GM12878 (cell line): ENCODE data around the gene ADCY6. TPM values are rescaled to one million over a fixed set of nuclear protein-coding genes. Genes with fewer than 3 reads are reported as not detected.
A peak's percentile ranks its signal among the peaks of the same experiment; 100 is the strongest.

ENCODE experiments used
- ATAC-seq: fragments of 200-7000 bp; cut with Tn5 transposase; 3 replicates; pipeline ENCODE4 v1.9.1; 2020; ENCODE audit warnings: mild to moderate bottlenecking, moderate library complexity
- BruUV-seq: library from RNA; stranded (reverse); fragments of 400-500 nt; replicated peaks from 2 replicates; lab custom pipeline; 2021; lab: Mats Ljungman, UMichigan
- CTCF ChIA-PET: fragments of 300-600 bp; sonication (Branson Sonifier 250); formaldehyde crosslinking; extraction: SDS; loops from one replicate; lab custom pipeline; 2021; ENCODE audit warnings: inconsistent platforms; lab: Yijun Ruan, JAX
- POLR2A ChIA-PET: fragments of 350-600 bp; formaldehyde crosslinking; extraction: SDS; loops from one replicate; lab custom pipeline; 2021; ENCODE audit warnings: inconsistent platforms; lab: Charles Lee
- RAD21 ChIA-PET: fragments of 300-600 bp; sonication (Branson Sonifier 250); formaldehyde crosslinking; loops from one replicate; lab custom pipeline; 2023; ENCODE audit warnings: antibody characterized with exemption; ENCODE audit not compliant: unreplicated experiment; lab: Charles Lee
- SMC1A ChIA-PET: fragments of 300-600 bp; sonication (Branson Sonifier 250); formaldehyde crosslinking; loops from one replicate; lab custom pipeline; 2023; ENCODE audit not compliant: unreplicated experiment, uncharacterized antibody; lab: Charles Lee
- DNase-seq: peaks from one replicate; pipeline ENCODE4 v3.0.0-alpha.2; 2011; ENCODE audit warnings: low read depth, low spot score
- FAIRE-seq: peaks from 3 replicates; lab custom pipeline; 2011; peaks lifted over from hg19 to GRCh38; lab: Jason Lieb, UNC
- H2AFZ ChIP-seq: 2 replicates; pipeline ENCODE4 v1.6.0; 2011; ENCODE audit warnings: low read depth, low read length, control low read depth; ENCODE audit not compliant: control insufficient read depth
- H3K27ac ChIP-seq: 2 replicates; pipeline ENCODE4 v1.5.1; 2011; ENCODE audit warnings: control low read depth; ENCODE audit not compliant: control insufficient read depth, insufficient read depth
- H3K27me3 ChIP-seq, 2 experiments: replicated peaks in 1 of 2; 2 replicates each; pipeline versions ENCODE4 v1.6.0 to v1.6.1; 2011; ENCODE audit warnings: low read length in 1 of 2; ENCODE audit not compliant: control insufficient read depth in 2 of 2, insufficient read depth in 2 of 2
- H3K36me3 ChIP-seq, 2 experiments: 2 replicates each; pipeline ENCODE4 v1.5.1; 2011; ENCODE audit warnings: low read length in 1 of 2; ENCODE audit not compliant: control insufficient read depth in 2 of 2, insufficient read depth in 2 of 2
- H3K4me1 ChIP-seq: 2 replicates; pipeline ENCODE4 v1.6.1; 2011; ENCODE audit warnings: mild to moderate bottlenecking, low read length, moderate library complexity, mixed read lengths; ENCODE audit not compliant: control insufficient read depth, insufficient read depth
- H3K4me2 ChIP-seq: 2 replicates; pipeline ENCODE4 v1.6.0; 2011; ENCODE audit warnings: control low read depth; ENCODE audit not compliant: control insufficient read depth, insufficient read depth
- H3K4me3 ChIP-seq: fragments of 200-600 bp; sonication (generic); 2 replicates; pipeline ENCODE4 v1.5.1; 2016
- H3K79me2 ChIP-seq: 2 replicates; pipeline ENCODE4 v1.6.0; 2011; ENCODE audit warnings: low read length; ENCODE audit not compliant: control insufficient read depth, insufficient read depth
- H3K9ac ChIP-seq: 2 replicates; pipeline ENCODE4 v1.8.0; 2011; ENCODE audit warnings: low read length, control low read depth, mixed read lengths; ENCODE audit not compliant: control insufficient read depth, insufficient read depth
- H3K9me3 ChIP-seq: replicated peaks from 3 replicates; pipeline ENCODE4 v1.5.1; 2011; ENCODE audit warnings: mild to moderate bottlenecking, low read length; ENCODE audit not compliant: control insufficient read depth, insufficient read depth
- H4K20me1 ChIP-seq: 2 replicates; pipeline ENCODE4 v1.6.0; 2011; ENCODE audit not compliant: control insufficient read depth, insufficient read depth
- BCL3 ChIP-seq: IDR thresholded peaks from 2 replicates; pipeline ENCODE4 v1.6.1; 2011; ENCODE audit warnings: borderline replicate concordance, low read depth, mild to moderate bottlenecking, moderate library complexity, low read length; ENCODE audit not compliant: insufficient read depth, poor library complexity, severe bottlenecking
- CUX1 ChIP-seq: IDR thresholded peaks from 2 replicates; pipeline ENCODE4 v1.6.1; 2012; ENCODE audit warnings: improper control_type of control experiment, low read depth, low read length; ENCODE audit not compliant: insufficient replicate concordance
- HCFC1 ChIP-seq: fragments of 150-350 bp; IDR thresholded peaks from 2 replicates; pipeline ENCODE4 v1.6.1; 2014; ENCODE audit warnings: low read length
- MYC ChIP-seq: IDR thresholded peaks from 2 replicates; pipeline ENCODE4 v1.6.1; 2011; ENCODE audit warnings: mild to moderate bottlenecking, low read length, moderate library complexity, inconsistent platforms; ENCODE audit not compliant: insufficient read depth, insufficient replicate concordance, insufficient read length, severe bottlenecking
- SMAD1 ChIP-seq: fragments of 450-650 bp; IDR thresholded peaks from 2 replicates; pipeline ENCODE4 v1.6.1; 2018; ENCODE audit warnings: mild to moderate bottlenecking, low read depth; ENCODE audit not compliant: partially characterized antibody
- WGBS: methylation state at CpG from one replicate; pipeline ENCODE4 v1.1.6; 2016; ENCODE audit warnings: low lambda C conversion rate; ENCODE audit not compliant: insufficient replicate concordance, insufficient coverage; ENCODE audit errors: missing lambda C conversion rate; 5-methylcytosine and 5-hydroxymethylcytosine counted together
- in situ Hi-C: fragments of 300-500 bp; cut with MboI; formaldehyde crosslinking; loops from 9 replicates; pipeline ENCODE4 v1.14.3; 2018; ENCODE audit warnings: mixed read lengths
- intact Hi-C: fragments of 100-400 bp; cut with micrococcal nuclease; formaldehyde crosslinking; loops from one replicate; pipeline ENCODE4 v1.14.2; 2022; ENCODE audit not compliant: unreplicated experiment
- polyA plus RNA-seq, 11 experiments: library from polyadenylated mRNA; depleted of rRNA in 4 of 11; unstranded in 6 of 11; stranded (reverse) in 5 of 11; fragments of >200 nt; fragmentation: Nextera tagmentation in 4 of 11; fragmentation: Illumina TruSeq in 1 of 11; extraction: Ambion mirVana in 4 of 11; extraction: Trizol in 1 of 11; gene quantifications; 1 replicate in 1 of 11; 2 replicates in 10 of 11; pipeline versions ENCODE4 v1.2.1 to v1.2.3, GENCODE V29; 2011 to 2016; ENCODE audit warnings: inconsistent platforms in 2 of 11, missing spikeins in 2 of 11, low read depth in 1 of 11
- total RNA-seq, 4 experiments: library from RNA; depleted of rRNA in 3 of 4; stranded (reverse); fragments of >200 nt in 3 of 4; fragmentation: Illumina TruSeq in 1 of 4; extraction: Trizol in 1 of 4; gene quantifications; 2 replicates each; pipeline versions ENCODE4 v1.2.1 to v1.2.3, GENCODE V29; 2013 to 2021
- TF ChIP-seq, protein P1 (sequence below), 3 experiments: IDR thresholded peaks in 2 of 3; conservative IDR thresholded peaks in 1 of 3; 2 replicates each; pipeline ENCODE4 v1.5.1; 2011; ENCODE audit warnings: low read depth in 3 of 3, low read length in 3 of 3, mild to moderate bottlenecking in 3 of 3, control low read depth in 2 of 3, moderate library complexity in 2 of 3, inconsistent platforms in 1 of 3, mixed read lengths in 1 of 3; ENCODE audit not compliant: control insufficient read depth in 2 of 3, insufficient read depth in 1 of 3; ENCODE audit errors: extremely low read depth in 1 of 3

ADCY6 gene
- total and polyA plus RNA-seq, 10 of the 15 experiments (the other 5 are each of a cell fraction or from before 2014, with no cell fraction given) = 0.03 to 2.0 (median 0.14) TPM; not detected in 1

GRCh38 chr12:48779869-48780268 lies 9.0 kb downstream of the ADCY6 start:
- Histone ChIP-seq H3K9me3 (no peaks in the 10 kb centered on the region), H3K4me1 (no peaks in the 10 kb centered on the region), H3K27ac (no peak overlapping the region), H2AFZ (no peak overlapping the region), H3K4me3 (no peak overlapping the region), H3K9ac (no peak overlapping the region), H4K20me1 (no peaks in the 10 kb centered on the region)
- DNase-seq = no peak
- ChIA-PET CTCF (interaction anchor here (0.8 to 1.9 kb wide), 5 partner anchors 9 to 208 kb away, joined by 3 to 12 read pairs (median 4); no protein-coding TSS in a partner anchor), SMC1A (interaction anchor here (0.5 to 2.3 kb wide), 2 partner anchors 11 to 16 kb away, joined by 3 to 15 read pairs; no protein-coding TSS in a partner anchor), RAD21 (interaction anchor here (1.2 to 1.4 kb wide), 2 partner anchors 14 to 15 kb away, joined by 3 to 5 read pairs; no protein-coding TSS in a partner anchor)
- intact Hi-C loops = no loop called here
- WGBS = 0% methylated on average over 3 of the region's 3 CpGs
- TF ChIP-seq HCFC1 (no peak), SMAD1 (no peak), MYC (no peak), CUX1 (no peak), BCL3 (no peak)
- TF ChIP-seq, protein P1, sequence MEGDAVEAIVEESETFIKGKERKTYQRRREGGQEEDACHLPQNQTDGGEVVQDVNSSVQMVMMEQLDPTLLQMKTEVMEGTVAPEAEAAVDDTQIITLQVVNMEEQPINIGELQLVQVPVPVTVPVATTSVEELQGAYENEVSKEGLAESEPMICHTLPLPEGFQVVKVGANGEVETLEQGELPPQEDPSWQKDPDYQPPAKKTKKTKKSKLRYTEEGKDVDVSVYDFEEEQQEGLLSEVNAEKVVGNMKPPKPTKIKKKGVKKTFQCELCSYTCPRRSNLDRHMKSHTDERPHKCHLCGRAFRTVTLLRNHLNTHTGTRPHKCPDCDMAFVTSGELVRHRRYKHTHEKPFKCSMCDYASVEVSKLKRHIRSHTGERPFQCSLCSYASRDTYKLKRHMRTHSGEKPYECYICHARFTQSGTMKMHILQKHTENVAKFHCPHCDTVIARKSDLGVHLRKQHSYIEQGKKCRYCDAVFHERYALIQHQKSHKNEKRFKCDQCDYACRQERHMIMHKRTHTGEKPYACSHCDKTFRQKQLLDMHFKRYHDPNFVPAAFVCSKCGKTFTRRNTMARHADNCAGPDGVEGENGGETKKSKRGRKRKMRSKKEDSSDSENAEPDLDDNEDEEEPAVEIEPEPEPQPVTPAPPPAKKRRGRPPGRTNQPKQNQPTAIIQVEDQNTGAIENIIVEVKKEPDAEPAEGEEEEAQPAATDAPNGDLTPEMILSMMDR (IDR thresholded peaks at IDR 0.05 in 2 of 3, conservative IDR thresholded peaks at IDR 0.05 in 1 of 3; ENCODE audit: control insufficient read depth in 2 of 3, extremely low read depth in 1 of 3, insufficient read depth in 1 of 3, low read depth in 3 of 3, low read length in 3 of 3) = no peak
- TF ChIP-seq, all 136 proteins: peak for 0
- H3K4me2 ChIP-seq = no peak overlapping the region
- in situ Hi-C loops = no loop called here
- POLR2A ChIA-PET = no interaction called here
- ATAC-seq = peak; percentile 23; the same call in 1 of the 3 replicates
- no TSS peak for BruUV-seq
- FAIRE-seq = no peak
- H3K36me3 ChIP-seq = no peaks in the 10 kb centered on the region
- no peaks in the 10 kb centered on the region for H3K27me3 ChIP-seq
- no peaks in the 10 kb centered on the region for H3K79me2 ChIP-seq
